KOPT-K1 (cell line): ENCODE results near the gene NXPH3.

ENCODE experiments used
- H3K27ac ChIP-seq: fragments of 200-600 bp; sonication (generic); 2 replicates; pipeline ENCODE4 v1.5.1; 2016; ENCODE audit warnings: antibody characterized with exemption, mild to moderate bottlenecking, low read depth, low read length; ENCODE audit not compliant: poor library complexity, severe bottlenecking
- H3K36me3 ChIP-seq: fragments of 200-600 bp; sonication (generic); 2 replicates; pipeline ENCODE4 v1.5.1; 2017; ENCODE audit warnings: antibody characterized with exemption, mild to moderate bottlenecking, low read length, moderate library complexity; ENCODE audit not compliant: insufficient read depth
- H3K9me3 ChIP-seq: fragments of 200-600 bp; sonication (generic); 2 replicates; pipeline ENCODE4 v1.5.1; 2017; ENCODE audit warnings: antibody characterized with exemption, low read length, mild to moderate bottlenecking; ENCODE audit not compliant: insufficient read depth, poor library complexity, severe bottlenecking

The NXPH3 gene

DNA sequence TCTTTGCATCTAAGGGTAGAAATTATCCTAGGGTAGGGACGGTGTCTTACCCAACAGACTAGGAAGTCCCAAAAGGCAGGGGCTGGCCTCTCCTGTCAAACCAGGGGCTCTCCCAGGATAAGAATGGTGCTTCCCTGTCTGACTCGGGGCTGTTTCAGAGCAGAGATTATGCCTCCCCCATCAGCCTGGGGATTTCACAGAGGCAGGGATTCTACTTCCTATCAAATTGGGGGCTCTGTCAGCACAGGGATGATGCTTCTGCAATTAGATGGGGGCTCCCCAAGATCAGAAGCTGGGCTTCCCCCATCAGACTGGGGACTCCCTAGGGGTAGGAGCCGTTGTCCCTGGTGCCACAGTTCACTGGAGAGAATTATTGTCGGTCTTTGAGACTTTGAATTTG lies 2.3 kb downstream of the NXPH3 start:
- Histone ChIP-seq H3K27ac (no peak overlapping the region), H3K9me3 (no peaks in the 10 kb centered on the region), H3K36me3 (no peaks in the 10 kb centered on the region)

DNA sequence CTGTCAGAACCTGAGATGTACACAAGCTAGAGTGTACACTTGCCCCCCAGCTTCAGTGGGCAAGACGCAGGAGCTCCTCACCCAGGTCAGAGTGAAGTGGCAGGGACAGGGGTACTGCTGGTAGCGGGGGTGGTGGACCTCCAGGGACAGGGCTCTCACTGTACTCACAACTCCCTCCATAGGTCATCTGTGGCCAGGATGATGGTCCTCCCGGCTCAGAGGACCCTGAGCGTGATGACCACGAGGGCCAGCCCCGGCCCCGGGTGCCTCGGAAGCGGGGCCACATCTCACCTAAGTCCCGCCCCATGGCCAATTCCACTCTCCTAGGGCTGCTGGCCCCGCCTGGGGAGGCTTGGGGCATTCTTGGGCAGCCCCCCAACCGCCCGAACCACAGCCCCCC lies 2.7 kb downstream of the NXPH3 start:
- no peaks in the 10 kb centered on the region for H3K9me3 ChIP-seq
- H3K27ac ChIP-seq = no peak overlapping the region
- H3K36me3 ChIP-seq = no peaks in the 10 kb centered on the region

DNA sequence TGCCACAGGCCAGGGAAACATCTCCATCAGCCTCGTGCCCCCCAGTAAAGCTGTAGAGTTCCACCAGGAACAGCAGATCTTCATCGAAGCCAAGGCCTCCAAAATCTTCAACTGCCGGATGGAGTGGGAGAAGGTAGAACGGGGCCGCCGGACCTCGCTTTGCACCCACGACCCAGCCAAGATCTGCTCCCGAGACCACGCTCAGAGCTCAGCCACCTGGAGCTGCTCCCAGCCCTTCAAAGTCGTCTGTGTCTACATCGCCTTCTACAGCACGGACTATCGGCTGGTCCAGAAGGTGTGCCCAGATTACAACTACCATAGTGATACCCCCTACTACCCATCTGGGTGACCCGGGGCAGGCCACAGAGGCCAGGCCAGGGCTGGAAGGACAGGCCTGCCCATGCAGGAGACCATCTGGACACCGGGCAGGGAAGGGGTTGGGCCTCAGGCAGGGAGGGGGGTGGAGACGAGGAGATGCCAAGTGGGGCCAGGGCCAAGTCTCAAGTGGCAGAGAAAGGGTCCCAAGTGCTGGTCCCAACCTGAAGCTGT lies 3.4 kb downstream of the NXPH3 start:
- no peaks in the 10 kb centered on the region for H3K9me3 ChIP-seq
- H3K27ac ChIP-seq = no peak overlapping the region
- H3K36me3 ChIP-seq = no peaks in the 10 kb centered on the region

DNA sequence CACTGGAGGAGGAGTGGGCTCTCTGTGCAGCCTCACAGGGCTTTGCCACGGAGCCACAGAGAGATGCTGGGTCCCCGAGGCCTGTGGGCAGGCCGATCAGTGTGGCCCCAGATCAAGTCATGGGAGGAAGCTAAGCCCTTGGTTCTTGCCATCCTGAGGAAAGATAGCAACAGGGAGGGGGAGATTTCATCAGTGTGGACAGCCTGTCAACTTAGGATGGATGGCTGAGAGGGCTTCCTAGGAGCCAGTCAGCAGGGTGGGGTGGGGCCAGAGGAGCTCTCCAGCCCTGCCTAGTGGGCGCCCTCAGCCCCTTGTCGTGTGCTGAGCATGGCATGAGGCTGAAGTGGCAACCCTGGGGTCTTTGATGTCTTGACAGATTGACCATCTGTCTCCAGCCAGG lies 3.9 kb downstream of the NXPH3 start:
- Histone ChIP-seq H3K27ac (no peak overlapping the region), H3K9me3 (no peaks in the 10 kb centered on the region), H3K36me3 (no peaks in the 10 kb centered on the region)

DNA sequence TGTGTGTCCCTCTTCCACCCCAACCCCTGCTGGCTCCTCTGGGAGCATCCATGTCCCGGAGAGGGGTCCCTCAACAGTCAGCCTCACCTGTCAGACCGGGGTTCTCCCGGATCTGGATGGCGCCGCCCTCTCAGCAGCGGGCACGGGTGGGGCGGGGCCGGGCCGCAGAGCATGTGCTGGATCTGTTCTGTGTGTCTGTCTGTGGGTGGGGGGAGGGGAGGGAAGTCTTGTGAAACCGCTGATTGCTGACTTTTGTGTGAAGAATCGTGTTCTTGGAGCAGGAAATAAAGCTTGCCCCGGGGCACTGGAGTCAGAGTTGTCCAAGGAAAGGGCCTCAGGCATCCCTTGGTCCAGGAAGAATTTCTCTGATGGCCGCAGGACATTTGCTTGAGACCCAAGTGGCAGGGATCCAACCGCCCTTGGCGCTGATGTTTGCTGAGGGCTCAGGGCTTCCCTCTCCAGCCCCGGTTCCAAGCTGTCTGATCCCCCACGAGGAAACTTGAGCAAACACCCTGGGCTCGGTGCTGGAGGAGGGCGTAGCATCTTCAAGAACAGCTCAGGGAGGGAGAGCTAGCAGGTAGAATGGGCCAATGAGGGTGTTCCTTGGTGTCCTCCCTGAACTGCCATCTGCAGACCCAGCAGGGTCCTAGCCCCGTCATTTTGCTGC lies 4.5 kb downstream of the NXPH3 start:
- H3K36me3 ChIP-seq = no peaks in the 10 kb centered on the region
- H3K9me3 ChIP-seq = no peaks in the 10 kb centered on the region
- H3K27ac ChIP-seq = no peak overlapping the region

DNA sequence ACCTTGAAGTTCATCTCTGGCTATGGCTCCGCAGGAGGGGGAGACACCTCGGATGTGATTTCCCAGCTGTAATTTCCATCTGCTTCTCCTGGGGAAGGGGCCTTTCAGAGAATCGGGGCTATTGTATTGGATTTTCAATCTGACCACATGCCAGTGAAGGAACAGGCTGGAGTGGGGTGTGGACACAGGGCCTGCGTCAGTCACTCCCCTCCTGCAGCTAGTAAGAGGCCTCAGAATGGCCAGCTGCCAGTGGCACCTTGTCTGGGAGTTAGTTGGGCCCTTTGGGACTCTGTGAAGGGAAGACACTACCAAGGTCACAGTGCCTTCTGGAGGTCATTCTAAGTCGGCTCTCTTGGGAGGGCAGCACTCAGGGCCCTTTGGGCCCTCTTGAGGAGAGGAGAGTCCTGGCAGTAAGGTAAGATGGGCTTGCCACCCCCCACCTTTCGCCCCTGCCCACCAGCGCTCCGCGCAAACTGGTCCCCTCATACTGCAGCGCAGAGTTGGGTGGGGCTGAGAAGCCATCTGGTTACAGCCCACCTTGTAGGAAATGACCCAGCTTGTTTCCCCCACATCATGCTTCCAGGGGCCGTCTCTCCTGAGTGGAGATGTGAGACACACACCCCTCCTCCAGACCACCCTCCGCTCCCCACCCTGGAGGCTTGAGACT lies 5.4 kb downstream of the NXPH3 start:
- H3K9me3 ChIP-seq = no peaks in the 10 kb centered on the region
- H3K36me3 ChIP-seq = no peaks in the 10 kb centered on the region
- H3K27ac ChIP-seq = no peak overlapping the region

DNA sequence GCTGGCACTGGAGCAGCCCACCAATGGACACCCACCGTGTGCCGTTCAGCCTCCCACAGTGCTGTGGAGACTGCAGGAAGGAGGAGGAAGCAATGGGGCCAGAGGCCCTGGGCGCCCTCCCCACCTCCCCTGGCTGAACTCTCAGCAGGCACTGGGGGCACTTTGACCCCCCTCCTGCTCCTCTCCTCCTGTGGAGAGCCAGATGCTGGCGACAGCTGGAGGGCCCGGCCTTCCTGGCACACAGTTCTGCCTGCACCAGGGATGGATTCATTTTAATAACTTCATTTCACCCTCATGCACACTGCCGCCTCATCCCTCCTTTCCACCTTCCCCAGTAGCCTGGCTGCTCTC lies 6.0 kb downstream of the NXPH3 start:
- Histone ChIP-seq H3K36me3 (no peaks in the 10 kb centered on the region), H3K27ac (no peak overlapping the region), H3K9me3 (no peaks in the 10 kb centered on the region)

DNA sequence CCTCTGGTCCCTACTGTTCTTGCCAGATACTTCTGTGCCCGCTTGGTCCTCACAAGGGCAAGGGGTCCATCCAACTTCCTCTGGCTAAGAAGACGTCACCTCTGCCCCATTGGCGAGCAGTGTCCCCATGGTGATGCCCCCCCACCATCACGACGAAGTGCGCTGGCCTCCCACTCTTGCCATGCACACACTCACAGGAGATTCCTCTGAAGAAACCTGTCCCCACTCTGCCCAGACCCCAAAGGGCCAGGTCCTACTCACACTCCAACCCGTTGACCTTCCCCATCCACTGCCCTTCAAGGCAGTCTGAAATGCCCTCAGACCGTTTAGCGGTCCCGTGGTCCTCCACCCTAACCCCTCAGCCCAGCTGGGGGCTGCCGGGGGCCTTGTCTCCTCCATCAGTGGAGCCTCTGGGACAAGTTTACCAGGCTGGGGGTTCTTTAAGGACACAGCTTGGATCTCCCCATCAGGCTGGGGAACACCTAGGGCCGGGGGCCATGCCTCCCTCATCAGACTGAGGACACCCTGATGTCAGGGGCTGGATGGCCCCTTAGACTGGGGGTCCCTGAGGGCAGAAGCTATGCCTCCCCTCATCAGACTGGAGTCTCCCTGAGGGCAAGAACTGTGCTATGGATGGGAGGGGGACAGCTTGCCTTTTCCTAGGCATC lies 6.5 kb downstream of the NXPH3 start:
- Histone ChIP-seq H3K27ac (no peak overlapping the region), H3K36me3 (no peaks in the 10 kb centered on the region)

DNA sequence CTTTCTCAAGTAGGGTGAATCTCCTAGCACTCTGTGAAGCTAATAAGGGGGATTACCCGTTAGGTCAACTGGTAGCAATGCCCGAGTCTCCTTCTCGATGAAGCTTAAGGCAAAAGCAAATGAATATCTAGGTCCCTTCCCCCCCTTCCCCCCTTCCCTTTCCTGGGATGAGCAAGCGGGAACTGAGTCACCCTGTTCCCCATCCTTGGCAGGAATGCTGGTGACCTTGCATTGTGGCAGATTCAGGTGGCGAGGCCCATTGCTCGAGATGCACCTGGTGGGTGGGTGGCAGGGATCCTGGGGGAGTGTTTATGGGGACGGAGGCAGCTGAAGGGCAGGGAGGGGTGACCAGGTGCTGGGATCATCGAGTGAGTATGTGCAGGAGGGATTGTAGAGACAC lies 7.1 kb downstream of the NXPH3 start:
- no peaks in the 10 kb centered on the region for H3K9me3 ChIP-seq
- H3K27ac ChIP-seq = no peak overlapping the region
- H3K36me3 ChIP-seq = no peaks in the 10 kb centered on the region

More for the DNA sequence above, 6.5 kb downstream of the NXPH3 start:
- no peaks in the 10 kb centered on the region for H3K9me3 ChIP-seq

DNA sequence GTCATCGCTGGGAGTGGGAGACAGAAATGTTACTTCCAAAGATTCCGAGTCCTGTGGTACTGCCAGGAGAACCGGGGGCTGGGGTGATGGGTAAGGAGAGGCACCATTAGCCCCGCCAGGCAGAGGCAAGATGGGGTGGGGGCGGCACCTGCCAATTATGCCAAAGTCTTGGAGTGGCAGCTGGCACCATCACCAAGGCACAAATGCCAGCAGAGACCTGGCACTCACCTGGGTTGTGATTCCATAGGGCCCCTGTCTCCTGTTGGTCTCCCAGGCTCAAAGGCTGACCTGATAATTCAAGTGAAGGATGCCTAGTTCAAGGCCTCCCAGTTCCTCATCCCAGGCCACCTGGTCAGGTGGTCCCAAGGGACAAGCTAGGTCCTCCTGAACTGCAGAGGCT lies 7.6 kb downstream of the NXPH3 start:
- no peaks in the 10 kb centered on the region for H3K9me3 ChIP-seq
- H3K36me3 ChIP-seq = no peaks in the 10 kb centered on the region
- no peak overlapping the region for H3K27ac ChIP-seq

DNA sequence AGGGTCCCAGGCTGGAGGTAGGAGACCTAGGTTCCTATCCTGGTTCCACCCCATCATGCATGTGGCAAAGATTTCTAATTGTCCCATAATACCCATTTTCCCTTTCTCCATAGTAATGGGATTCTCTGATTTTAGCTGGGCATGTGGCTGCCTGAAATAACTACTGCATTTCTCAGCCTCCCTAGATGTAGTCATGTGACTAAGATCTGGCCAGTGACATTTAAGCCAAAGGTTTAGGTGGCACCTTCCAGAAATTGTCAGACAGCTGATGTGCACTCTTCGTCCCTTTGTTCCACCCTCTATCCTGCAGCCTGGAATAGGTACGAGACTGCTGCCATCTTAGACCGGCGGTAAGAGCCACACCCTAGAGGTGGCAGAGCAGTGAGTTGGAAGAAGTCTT lies 8.2 kb downstream of the NXPH3 start:
- H3K36me3 ChIP-seq = no peaks in the 10 kb centered on the region
- no peak overlapping the region for H3K27ac ChIP-seq
- H3K9me3 ChIP-seq = no peaks in the 10 kb centered on the region

DNA sequence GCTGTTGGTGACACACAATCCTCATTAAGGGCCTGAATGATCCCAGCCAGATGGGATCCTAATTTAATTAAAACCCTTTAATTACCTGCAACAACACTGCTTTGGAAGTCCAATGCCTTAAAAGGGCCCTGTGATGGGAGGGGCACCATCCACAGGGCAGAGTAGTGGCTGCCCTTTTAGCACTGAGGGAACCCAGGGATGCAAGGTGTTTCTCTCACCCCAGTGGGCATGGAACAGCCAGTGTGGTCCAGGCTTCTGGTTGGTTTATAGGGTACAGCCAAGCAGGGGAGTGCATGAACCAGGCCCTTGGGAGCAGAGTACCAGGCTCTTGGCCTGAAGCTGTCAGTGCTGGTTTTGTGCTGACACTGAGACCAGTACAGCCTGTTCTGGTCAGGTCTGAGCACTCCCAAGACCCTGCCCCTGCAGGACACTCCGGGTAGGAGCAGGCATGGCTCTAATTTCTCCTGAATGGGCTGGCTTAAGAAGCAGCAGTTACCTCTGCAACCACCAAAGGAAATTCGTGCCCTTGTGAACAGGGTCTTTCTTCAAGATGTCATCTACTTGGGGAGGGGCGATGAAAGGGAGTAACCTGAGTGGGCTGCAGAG lies 9.9 kb downstream of the NXPH3 start:
- Histone ChIP-seq H3K36me3 (no peaks in the 10 kb centered on the region), H3K9me3 (no peaks in the 10 kb centered on the region), H3K27ac (no peak overlapping the region)

DNA sequence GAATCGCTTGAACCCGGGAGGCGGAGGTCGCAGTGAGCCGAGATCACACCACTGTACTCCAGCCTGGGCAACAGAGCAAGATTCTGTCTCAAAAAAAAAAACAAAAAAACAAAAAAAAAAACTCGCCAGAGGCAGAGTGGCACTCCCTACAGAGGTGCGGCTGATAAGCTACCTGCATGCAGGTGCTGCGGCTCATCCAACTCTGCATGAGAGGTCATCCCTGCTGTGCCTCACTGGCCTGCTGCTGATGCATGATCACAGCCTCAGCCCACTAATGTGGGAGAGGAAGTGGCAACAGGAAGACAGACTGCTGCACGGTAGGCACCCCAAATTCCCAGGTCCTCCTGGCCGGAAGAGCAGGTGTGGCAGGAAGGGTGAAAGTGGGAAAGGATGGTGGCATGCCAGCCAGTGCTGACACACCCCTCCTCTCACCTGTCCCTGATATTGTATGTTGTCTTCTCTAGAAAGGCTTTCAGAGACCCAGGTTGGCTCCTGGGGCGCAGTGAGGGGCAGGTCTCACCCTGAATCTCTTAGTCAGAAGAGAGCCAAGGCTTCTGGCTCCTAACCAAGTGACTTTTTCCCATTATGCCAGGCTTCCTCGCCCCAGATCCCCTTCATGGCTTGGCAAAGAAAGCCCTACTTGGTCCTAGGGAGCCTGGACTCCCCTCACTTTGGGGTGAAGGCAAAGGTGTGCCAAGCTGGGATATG lies 11.8 kb downstream of the NXPH3 start:
- Histone ChIP-seq H3K36me3 (no peaks in the 10 kb centered on the region), H3K27ac (no peak overlapping the region), H3K9me3 (no peaks in the 10 kb centered on the region)

DNA sequence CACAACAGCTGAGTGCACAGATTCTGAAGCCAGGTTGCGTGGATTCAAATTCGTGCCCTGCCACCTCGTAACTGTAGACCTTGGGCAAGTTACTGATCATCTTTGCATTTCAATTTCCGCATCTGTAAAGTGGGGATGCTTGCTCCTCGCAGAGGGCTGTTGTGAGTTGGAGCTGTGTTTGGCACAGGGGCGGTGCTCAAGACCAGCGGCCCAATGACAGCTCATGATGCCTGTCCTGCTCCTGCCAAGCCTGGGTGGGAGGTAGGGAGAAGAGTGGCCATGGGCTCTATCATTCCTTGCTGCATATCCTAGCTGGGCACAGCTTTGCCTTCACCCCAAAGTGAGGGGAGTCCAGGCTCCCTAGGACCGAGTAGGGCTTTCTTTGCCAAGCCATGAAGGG lies 12.6 kb downstream of the NXPH3 start:
- Histone ChIP-seq H3K27ac (no peak overlapping the region), H3K9me3 (no peaks in the 10 kb centered on the region), H3K36me3 (no peaks in the 10 kb centered on the region)
